ENCODE data around the gene ARTN.

DNA sequence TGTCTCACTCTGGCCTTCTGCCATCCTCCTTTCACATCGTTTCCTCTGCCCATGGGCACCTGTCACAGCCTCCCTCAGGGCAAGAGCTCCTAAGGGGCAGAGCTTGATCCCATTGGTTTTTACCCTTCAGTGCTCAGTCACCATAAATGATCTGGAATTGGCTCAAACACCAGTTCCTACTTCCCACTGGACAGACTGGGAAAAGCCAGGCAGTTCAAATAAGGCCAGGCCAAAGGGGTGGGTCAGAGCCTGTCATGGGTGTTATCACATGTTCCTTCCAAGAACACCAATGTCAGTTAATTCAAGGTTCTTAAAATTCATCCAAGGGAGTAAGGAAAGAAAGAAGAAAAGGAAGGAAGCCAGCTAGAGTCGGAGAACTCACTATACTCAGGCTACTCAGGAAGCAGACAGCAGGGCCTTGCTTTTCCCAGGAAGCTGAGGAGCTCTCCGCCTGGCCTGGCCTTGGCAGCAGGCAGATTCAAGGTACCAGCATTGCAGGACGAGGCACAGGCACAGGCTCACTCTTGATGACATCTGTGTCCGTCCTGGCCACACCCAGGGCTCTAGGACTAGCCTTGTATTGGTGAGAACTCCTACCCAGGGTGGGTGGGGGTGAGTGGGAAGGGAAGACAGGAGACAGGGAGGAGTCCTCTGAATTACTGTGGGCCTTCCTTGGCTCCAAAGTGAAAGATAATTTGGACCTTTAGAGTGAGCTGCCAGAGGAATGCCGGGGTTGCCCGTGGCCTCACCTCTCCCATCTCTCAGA is 32.2 kb upstream of the ARTN start:
- TF ChIP-seq, protein P1, sequence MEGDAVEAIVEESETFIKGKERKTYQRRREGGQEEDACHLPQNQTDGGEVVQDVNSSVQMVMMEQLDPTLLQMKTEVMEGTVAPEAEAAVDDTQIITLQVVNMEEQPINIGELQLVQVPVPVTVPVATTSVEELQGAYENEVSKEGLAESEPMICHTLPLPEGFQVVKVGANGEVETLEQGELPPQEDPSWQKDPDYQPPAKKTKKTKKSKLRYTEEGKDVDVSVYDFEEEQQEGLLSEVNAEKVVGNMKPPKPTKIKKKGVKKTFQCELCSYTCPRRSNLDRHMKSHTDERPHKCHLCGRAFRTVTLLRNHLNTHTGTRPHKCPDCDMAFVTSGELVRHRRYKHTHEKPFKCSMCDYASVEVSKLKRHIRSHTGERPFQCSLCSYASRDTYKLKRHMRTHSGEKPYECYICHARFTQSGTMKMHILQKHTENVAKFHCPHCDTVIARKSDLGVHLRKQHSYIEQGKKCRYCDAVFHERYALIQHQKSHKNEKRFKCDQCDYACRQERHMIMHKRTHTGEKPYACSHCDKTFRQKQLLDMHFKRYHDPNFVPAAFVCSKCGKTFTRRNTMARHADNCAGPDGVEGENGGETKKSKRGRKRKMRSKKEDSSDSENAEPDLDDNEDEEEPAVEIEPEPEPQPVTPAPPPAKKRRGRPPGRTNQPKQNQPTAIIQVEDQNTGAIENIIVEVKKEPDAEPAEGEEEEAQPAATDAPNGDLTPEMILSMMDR (conservative IDR thresholded peaks at IDR 0.05; ENCODE audit: low read depth, low read length): no peak
- no peak for TF ChIP-seq EZH2 (IDR thresholded peaks at IDR 0.05; ENCODE audit: low read length, unreplicated experiment)

Data from PC-3 (cell line).